ENCODE results near the gene VAV3.

- no peak for TF ChIP-seq POLR2A (IDR thresholded peaks at IDR 0.05)
- TF ChIP-seq, protein P1, sequence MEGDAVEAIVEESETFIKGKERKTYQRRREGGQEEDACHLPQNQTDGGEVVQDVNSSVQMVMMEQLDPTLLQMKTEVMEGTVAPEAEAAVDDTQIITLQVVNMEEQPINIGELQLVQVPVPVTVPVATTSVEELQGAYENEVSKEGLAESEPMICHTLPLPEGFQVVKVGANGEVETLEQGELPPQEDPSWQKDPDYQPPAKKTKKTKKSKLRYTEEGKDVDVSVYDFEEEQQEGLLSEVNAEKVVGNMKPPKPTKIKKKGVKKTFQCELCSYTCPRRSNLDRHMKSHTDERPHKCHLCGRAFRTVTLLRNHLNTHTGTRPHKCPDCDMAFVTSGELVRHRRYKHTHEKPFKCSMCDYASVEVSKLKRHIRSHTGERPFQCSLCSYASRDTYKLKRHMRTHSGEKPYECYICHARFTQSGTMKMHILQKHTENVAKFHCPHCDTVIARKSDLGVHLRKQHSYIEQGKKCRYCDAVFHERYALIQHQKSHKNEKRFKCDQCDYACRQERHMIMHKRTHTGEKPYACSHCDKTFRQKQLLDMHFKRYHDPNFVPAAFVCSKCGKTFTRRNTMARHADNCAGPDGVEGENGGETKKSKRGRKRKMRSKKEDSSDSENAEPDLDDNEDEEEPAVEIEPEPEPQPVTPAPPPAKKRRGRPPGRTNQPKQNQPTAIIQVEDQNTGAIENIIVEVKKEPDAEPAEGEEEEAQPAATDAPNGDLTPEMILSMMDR (IDR thresholded peaks at IDR 0.05): no peak
Observed at GRCh38 chr1:107659961-107660360, 305.0 kb downstream of the VAV3 start.

Data from body of pancreas (tissue), 4 donors.